ENCODE results near the gene SLC6A3.

The SLC6A3 gene

DNA sequence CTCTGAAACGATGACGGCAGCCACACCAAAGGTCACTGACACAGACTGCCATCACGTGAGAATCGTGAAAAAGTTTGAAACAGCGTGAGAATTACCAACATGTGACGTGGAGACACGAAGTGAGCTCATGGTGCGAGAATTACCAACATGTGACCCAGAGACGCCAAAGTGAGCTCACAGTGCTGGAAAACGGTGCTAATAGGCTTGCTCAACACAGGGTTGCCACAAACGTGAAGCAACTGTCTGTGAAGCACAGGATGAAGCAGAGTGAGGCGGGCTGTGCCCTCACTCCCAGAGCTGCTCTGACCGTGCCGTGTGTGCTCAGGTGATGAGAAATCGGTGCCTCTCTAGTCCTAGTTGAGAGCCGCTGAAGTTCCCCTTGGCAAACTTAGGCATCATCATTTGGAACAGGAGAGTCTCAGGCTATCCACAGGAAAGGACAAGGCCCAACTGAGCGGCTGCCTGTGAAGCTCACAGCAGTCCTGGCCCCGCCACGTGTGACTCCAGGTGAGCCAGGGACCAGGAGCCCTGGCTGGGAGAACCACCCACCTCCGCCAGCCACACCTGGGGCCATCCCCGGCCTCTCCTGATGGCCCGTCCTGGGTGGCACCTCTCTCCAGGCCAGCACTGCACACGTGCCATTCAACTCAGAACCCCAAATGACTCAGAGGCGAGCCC, 29.8 kb upstream of the SLC6A3 start:
- in situ Hi-C loops (cut with MboI; ENCODE audit: low pct_unique_long_range_greater_than_20kb, low sequenced_read_pairs, unreplicated experiment) = no loop called here
- DNase-seq (ENCODE audit: low spot score) = no peak
- TF ChIP-seq CTCF (IDR thresholded peaks at IDR 0.05; ENCODE audit: extremely low read depth, insufficient read depth, missing control alignments) = no peak

- TF ChIP-seq CTCF (IDR thresholded peaks at IDR 0.05; ENCODE audit: extremely low read depth, insufficient read depth, missing control alignments) = no peak
- no peak for DNase-seq (ENCODE audit: low spot score)
- in situ Hi-C loops (cut with MboI; ENCODE audit: low pct_unique_long_range_greater_than_20kb, low sequenced_read_pairs, unreplicated experiment) = no loop called here
Measured at GRCh38 chr5:1474183-1474839, 29.1 kb upstream of the SLC6A3 start.

- no peak for TF ChIP-seq CTCF (IDR thresholded peaks at IDR 0.05; ENCODE audit: extremely low read depth, insufficient read depth, missing control alignments)
- no peak for DNase-seq (ENCODE audit: low spot score)
- in situ Hi-C loops (cut with MboI; ENCODE audit: low pct_unique_long_range_greater_than_20kb, low sequenced_read_pairs, unreplicated experiment) = no loop called here
Measured at GRCh38 chr5:1473746-1474145, 28.5 kb upstream of the SLC6A3 start.

DNA sequence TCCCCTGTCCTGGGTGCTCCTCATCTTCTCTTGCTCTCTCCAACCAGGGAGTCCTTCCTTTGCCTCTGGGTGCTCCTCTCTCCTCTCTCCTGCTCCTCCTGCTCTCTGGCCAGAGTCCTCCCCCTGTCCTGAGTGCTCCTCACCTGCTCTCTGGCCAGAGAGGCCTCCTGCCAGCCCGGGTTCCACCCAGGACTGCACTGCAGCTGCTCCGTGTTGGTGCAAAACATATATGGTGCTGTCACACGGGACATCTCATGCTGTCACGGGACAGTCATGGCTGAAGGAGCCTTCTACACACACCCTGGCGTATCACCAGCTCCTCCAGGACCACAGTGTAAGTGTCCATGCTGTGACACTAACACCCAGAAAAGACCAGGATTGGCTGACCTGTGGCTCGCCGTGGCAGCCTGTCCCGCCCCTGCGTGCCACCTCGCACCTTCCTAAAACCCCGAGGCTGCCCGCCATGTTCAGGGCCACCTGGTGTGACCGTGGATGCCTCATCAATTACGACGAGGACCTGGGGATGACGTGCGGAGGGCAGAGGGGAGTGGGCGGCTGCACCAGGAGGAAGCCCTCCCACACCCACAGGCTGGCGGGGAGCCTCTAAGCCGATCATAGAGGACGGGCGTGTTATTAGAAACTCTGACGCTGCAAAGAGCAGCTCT, 27.9 kb upstream of the SLC6A3 start:
- in situ Hi-C loops (cut with MboI; ENCODE audit: low pct_unique_long_range_greater_than_20kb, low sequenced_read_pairs, unreplicated experiment) = no loop called here
- no peak for TF ChIP-seq CTCF (IDR thresholded peaks at IDR 0.05; ENCODE audit: extremely low read depth, insufficient read depth, missing control alignments)
- no peak for DNase-seq (ENCODE audit: low spot score)

- in situ Hi-C loops (cut with MboI; ENCODE audit: low pct_unique_long_range_greater_than_20kb, low sequenced_read_pairs, unreplicated experiment) = no loop called here
Measured at GRCh38 chr5:1471997-1472963, 27.0 kb upstream of the SLC6A3 start.

More at GRCh38 chr5:1471997-1472963, 27.0 kb upstream of the SLC6A3 start:
- peak; percentile 40 for DNase-seq (ENCODE audit: low spot score)
- no peak for TF ChIP-seq CTCF (IDR thresholded peaks at IDR 0.05; ENCODE audit: extremely low read depth, insufficient read depth, missing control alignments)
